HG03460 (cell line): Measurements from ENCODE around the gene MERTK.

Source experiments
- ATAC-seq: cut with Tn5 transposase; IDR thresholded peaks from one replicate; pipeline ENCODE4 v1.9.1; 2021; ENCODE audit not compliant: unreplicated experiment

The MERTK gene

GRCh38 chr2:111975819-111976218 lies 77.4 kb downstream of the MERTK start:
- ATAC-seq, result no peak

- ATAC-seq, result no peak
These were observed 78.8 kb downstream of the MERTK start for GRCh38 chr2:111977240-111977639.

- ATAC-seq, result no peak
These were observed 80.2 kb downstream of the MERTK start for GRCh38 chr2:111978452-111979170.

GRCh38 chr2:111981666-111982065 lies 83.3 kb downstream of the MERTK start:
- no peak for ATAC-seq

- no peak for ATAC-seq
These were observed 84.4 kb downstream of the MERTK start for GRCh38 chr2:111982822-111983221.

GRCh38 chr2:111983478-111984212 lies 85.2 kb downstream of the MERTK start:
- ATAC-seq, result no peak

GRCh38 chr2:111984213-111984604 lies 85.8 kb downstream of the MERTK start:
- ATAC-seq, result no peak

- no peak for ATAC-seq
These were observed 87.1 kb downstream of the MERTK start for GRCh38 chr2:111985514-111985913.

GRCh38 chr2:111986116-111986900 lies 87.9 kb downstream of the MERTK start:
- ATAC-seq, result no peak

- ATAC-seq, result no peak
These were observed 92.0 kb downstream of the MERTK start for GRCh38 chr2:111990375-111990774.

- ATAC-seq, result no peak
These were observed 92.4 kb downstream of the MERTK start for GRCh38 chr2:111990856-111991255.

GRCh38 chr2:111994042-111994441 lies 95.6 kb downstream of the MERTK start:
- no peak for ATAC-seq

- ATAC-seq, result no peak
These were observed 96.7 kb downstream of the MERTK start for GRCh38 chr2:111995148-111995547.

GRCh38 chr2:111999809-112000208 lies 101.4 kb downstream of the MERTK start:
- ATAC-seq, result no peak

- ATAC-seq, result no peak
These were observed 102.2 kb downstream of the MERTK start for GRCh38 chr2:112000399-112001135.

- ATAC-seq, result peak; percentile 49
These were observed 102.8 kb downstream of the MERTK start for GRCh38 chr2:112001136-112001715.

- ATAC-seq, result no peak
These were observed 103.5 kb downstream of the MERTK start for GRCh38 chr2:112001942-112002341.

GRCh38 chr2:112003576-112004252 lies 105.3 kb downstream of the MERTK start:
- ATAC-seq, result no peak

- peak; percentile 55 for ATAC-seq
These were observed 105.8 kb downstream of the MERTK start for GRCh38 chr2:112004253-112004645.

- no peak for ATAC-seq
These were observed 107.1 kb downstream of the MERTK start for GRCh38 chr2:112005406-112006075.
